ENCODE measurements around the gene UBXN10.

UBXN10 gene

DNA sequence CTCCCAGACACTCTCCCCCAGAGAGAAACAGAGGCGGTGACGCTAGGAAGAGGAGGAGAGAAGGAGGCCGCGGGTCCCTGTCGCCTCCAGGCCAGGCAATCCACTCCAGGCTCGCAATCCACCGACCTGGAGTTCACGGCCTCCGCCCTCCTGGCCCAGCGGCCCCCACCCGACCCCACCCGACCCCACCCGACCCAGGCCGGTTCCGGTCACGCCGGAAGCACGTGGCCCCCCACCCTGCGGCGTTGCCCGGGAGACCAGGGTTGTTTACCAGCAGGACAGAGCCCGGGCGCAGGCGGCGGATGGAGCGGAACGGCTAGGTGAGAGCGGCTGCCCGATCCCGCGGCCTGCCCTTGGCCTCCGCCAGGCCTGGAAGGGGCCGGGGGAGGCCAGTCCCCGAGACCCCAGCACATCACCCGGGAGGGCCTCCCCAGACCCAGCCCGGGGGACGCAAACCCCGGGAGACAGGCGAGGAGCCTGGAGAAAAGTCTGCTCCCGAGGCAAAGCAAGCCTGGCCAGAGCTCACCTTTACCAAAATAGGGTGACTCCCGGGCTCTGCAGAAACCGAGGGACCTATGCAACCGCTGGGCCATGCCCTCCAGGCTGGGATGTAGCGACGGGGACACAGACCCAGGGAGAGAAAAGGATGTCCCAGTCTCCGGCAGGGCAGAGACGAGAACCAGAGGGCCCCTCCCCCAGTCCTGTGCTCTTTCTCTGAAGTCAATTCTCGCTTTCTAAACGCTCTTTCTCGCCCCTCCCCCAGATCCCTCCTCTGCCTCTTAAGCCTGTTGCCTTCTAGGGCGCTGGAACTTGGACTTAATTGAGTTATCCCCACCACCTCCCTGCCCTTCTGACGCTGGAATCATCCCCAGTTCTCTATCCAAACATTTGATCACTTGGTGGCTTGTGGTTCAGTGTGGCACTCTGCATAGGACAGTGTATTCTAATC lies at the start of gene UBXN10, which contains the start of gene PLA2G2C:
TSS of gene UBXN10 (plus strand) at position 263 of the 949 bp plus-strand sequence. CDS start 4,466 bp downstream, outside the sequence.
TSS of gene PLA2G2C (minus strand) at position 685 of the 949 bp plus-strand sequence. CDS start 9,155 bp downstream, outside the sequence.
- peak; percentile 34 for DNase-seq

- no peak for DNase-seq
These were observed 49.6 kb upstream of the UBXN10 start for GRCh38 chr1:20136249-20136648.

DNA sequence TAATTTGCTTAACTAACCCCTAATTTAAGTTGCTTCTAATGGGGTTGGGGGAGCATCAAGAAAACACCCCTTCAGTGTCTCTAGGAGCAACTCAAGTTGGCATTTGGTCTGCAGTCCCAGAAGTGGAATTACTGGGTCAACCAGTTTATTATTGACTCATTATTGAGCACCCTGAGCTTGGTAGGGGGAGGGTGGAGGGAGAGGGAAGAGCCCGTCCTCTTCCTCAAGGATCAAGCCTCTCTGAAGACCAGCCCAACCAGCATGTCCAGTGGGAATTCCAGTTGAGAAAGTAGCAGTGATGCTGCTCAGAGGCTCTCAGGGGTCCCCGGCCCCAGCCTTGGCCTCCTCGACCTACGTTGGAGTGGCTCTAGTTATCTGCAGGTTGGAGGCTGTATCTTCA lies 48.8 kb upstream of the UBXN10 start:
- DNase-seq: no peak

DNA sequence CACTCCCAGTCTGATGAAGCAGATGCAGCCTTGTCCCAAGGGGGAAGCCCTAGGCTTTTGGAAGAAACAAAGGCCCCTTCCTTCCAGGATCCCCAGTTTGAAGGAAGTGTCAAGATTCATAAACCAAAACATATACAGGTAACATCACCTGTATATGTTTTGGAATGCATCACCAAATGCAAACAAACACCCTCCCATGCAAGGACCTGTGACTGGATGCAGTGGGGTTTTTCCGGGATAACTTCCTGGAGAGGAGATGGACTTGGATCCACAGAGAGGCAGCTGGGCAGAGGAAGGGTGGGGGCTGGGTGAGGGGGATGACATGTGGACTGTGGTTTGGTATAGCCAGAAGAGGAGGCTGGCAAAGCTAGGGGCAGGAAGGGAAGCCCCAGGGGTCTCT lies 48.3 kb upstream of the UBXN10 start:
- no peak for DNase-seq

DNA sequence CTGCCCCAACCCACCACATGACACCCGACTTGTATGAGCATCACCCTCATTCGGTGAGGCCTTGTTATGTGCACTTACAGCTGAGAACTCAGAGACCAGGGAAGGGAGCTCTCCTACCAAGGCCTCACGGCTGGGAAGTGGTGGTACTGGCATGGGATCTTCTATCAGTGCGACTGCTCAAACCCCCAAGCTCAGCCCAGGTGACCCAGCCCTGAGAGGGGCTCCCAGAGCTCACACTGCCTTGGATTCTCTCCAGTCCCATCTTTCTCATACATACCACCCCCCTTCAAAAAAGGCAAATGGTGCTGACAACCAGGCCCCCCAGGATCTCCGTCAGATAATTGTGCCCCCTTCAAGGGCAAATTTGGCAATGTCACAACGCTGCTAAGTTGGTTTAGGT lies 47.5 kb upstream of the UBXN10 start:
- DNase-seq: no peak

- DNase-seq: no peak
These were observed 46.8 kb upstream of the UBXN10 start, which contains the start of gene PLA2G2F for GRCh38 chr1:20138961-20139550. PLA2G2F (plus strand) TSS chr1:20139323; CDS start chr1:20139428, 105 bp downstream.

GRCh38 chr1:20139776-20140612 lies 45.9 kb upstream of the UBXN10 start:
- no peak for DNase-seq

- DNase-seq: no peak
These were observed 44.9 kb upstream of the UBXN10 start for GRCh38 chr1:20141001-20141400.

- DNase-seq: no peak
These were observed 44.4 kb upstream of the UBXN10 start for GRCh38 chr1:20141466-20141865.

GRCh38 chr1:20142001-20142710 lies 43.7 kb upstream of the UBXN10 start:
- DNase-seq: no peak

DNA sequence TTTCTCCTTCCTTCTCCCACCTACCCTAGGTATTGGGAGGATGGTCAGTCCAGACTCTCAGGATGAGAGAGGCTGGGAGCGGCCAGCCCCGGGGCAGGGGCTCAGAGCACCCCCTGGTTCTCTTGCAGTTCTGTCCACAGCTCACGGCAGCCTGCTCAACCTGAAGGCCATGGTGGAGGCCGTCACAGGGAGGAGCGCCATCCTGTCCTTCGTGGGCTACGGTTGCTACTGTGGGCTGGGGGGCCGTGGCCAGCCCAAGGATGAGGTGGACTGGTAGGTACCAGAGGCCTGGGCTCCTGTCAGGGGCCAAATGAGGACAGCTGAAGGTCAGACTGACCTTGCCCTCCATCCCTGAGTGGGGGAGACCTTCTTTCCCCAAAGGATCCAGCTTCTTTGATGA lies 42.6 kb upstream of the UBXN10 start:
- DNase-seq: no peak

DNA sequence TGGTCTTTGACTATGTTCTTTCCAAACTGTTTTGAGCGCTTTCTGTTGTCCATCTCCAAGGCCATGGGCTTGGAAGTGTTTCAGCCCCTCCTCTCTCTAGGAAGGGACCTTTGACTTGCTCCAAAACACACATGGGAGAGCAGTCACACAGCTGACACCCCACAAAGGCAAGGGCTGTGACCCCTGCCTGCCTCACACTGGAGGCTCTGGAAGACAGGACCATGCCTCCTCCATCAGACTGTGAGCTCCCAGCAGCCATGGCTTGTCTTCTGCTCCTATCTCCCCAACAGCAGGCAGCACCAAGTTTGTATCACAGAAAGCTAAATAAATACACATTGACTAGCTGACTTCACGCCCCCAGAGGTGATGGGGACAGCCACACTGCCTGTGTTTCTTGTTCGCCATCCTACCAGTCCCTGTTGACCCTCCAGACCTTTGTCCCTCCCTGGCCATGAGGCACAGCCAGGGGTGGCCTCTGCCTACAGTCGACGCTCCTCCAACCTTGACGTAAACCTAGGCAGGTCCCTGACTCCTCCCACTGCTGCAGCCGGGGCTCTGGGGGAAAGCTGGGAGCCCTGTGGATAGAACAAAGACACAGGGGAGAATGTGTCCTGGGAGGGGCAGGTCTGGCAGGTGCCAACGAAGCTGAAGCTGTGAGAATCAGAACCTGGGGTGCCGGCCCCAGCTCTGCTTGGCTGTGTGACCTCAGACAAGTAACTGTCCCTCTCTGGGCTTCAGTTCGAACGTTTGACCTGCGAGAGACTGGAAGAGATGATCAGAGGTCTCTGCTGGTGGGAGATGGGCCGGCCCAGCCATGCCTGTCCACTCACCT lies 41.9 kb upstream of the UBXN10 start:
- DNase-seq: no peak

DNA sequence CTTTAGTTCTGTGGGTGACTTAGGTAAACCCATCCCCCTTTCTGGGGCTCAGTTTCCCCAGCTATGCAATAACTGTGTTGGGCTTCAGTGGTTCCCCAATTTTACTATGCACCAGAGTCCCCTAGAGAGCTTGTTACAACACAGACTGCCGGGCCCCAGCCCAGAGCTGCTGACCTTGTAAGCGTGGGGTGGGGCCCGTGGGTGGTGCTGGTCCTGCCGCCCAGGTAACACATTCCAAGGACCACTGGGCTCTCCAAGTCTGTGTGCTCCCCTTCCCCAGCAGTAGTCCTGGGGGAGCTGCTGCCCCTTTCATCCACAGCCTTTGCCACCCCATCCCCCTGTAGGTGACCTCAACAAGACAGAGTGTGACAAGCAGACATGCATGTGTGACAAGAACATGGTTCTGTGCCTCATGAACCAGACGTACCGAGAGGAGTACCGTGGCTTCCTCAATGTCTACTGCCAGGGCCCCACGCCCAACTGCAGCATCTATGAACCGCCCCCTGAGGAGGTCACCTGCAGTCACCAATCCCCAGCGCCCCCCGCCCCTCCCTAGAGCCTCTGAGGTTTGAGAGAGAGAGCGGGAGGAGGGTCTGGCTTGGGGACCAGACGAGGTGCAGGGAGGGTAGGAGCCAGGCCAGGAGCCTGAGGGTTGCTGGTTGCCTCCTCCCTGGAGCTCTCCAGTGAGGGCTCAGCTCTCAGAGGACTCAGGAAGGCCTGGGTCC lies 37.9 kb upstream of the UBXN10 start:
- DNase-seq: no peak

DNA sequence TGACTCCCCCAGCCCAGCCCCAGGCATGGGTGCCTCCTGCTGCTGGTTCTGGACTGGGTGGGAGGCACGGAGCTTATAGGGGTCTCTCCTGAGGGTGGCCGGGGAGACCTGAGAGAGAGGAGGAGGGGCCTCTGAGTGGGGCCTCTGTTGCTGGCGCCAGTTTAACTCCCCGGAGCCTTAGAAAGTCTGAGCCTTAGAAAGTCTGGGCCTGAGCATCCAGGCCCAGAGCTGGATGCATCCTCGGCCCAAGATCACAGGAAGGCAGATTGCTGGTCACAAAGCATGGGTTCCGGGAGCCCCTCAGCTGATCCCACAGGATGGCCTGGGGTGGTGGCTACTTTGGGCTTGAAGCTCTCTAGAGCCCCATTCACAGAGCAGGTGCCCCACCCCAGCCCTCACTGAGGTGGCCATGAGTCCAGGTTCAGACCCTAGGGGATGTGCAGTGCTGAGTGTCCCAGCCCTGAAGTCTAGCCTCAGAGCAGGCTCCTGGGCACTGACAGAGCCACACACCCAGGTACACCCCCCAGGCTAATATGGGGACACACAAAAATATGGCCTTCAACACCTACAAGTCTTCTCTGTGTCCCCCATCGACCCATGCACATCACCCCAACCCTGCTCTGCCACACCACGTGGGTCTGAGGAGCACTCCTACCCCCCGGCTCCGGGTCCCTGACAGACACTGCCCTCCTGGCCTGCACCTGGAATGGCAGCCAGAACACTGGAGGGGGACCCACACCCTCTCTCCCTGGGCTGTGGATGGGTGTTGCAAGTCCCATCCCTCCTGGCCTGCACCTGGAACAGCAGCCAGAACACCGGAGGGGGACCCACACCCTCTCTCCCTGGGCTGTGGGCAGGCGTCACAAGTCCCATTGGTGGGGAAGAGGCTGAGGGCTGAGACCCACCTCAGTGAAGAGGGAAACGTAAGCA lies 37.1 kb upstream of the UBXN10 start:
- DNase-seq: no peak

- DNase-seq: no peak
These were observed 36.1 kb upstream of the UBXN10 start for GRCh38 chr1:20149601-20150325.

GRCh38 chr1:20150326-20150705 lies 35.6 kb upstream of the UBXN10 start:
- no peak for DNase-seq

GRCh38 chr1:20150969-20151368 lies 34.9 kb upstream of the UBXN10 start:
- DNase-seq: no peak

DNA sequence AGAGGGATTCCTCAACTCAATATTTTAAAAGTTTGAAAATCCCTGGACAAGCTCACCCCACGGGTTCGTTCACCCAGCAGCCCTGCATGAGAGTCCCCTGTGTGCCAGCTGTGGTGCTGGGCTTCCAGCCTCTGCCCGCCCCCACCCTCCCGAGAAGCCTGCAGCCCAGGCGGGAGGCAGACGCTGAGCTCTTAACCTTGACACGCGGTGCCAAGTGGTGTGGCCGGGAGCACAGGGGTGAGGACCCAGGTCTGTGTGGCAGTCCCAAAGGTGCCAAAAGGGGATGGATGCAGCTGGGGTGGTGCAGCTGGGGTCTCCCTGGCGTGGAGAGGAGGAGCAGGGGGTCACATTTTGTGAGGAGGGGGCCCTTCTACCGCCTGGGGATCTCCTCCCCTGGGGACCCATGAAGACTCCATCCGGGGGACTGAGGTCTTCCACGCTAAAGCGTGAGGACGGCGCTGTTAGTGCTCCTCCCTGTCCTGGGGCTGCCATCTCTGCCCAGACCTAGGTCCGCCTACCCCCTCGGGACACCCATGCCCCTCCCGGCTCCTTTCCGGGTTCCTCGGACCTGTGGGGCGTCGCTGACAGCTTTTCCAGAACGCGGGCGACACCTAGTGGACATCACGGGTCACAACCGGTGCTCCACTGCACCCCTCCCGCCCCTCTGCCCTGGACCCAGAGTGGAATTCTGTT lies 33.8 kb upstream of the UBXN10 start:
- peak; percentile 82 for DNase-seq

All from NCI-H2227 treated with DMSO at 0.1 percent for 48 hours (cell line).